Fibroblast of mammary gland (primary cell): Measurements from ENCODE around the gene RSPH4A.
A peak's percentile ranks its signal among the peaks of the same experiment; 100 is the strongest.
"Not testable (repeated sequence)": the region's sequence is repeated elsewhere in the genome, so short reads cannot be mapped to it uniquely, and the experiment has no call there.

Experiments used
- DNase-seq: peaks from one replicate; pipeline ENCODE4 v3.0.0-alpha.2; 2010; ENCODE audit warnings: low read depth
- H3K4me3 ChIP-seq: 2 replicates; pipeline ENCODE4 v1.5.1; 2011; ENCODE audit warnings: low read depth, mild to moderate bottlenecking, low read length, moderate library complexity; ENCODE audit not compliant: control insufficient read depth
- TF ChIP-seq, protein P1 (sequence below): conservative IDR thresholded peaks from 2 replicates; pipeline ENCODE4 v1.5.1; 2011; ENCODE audit warnings: low read depth, low read length, inconsistent platforms; ENCODE audit not compliant: control insufficient read depth, insufficient read depth

RSPH4A gene

DNA sequence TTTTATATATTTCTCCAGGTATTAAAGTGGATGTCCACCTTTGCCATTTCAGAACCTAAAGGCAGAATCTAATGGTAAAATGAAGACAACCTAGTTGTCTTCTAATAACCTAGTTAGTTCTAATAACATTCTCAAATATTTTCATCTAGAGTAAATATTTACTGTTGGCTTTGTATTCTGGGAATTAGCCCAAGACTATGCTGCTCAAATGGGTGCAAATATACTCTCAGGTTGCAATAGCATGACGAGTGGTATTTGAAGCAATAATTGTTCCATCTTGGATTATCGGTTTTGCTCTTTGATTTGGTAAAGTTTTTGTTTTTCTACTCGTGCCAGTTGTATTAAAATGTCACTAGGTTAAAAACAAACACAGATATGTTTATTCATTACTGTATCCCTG, 21.0 kb upstream of the RSPH4A start:
- no peak for DNase-seq
- TF ChIP-seq, protein P1, sequence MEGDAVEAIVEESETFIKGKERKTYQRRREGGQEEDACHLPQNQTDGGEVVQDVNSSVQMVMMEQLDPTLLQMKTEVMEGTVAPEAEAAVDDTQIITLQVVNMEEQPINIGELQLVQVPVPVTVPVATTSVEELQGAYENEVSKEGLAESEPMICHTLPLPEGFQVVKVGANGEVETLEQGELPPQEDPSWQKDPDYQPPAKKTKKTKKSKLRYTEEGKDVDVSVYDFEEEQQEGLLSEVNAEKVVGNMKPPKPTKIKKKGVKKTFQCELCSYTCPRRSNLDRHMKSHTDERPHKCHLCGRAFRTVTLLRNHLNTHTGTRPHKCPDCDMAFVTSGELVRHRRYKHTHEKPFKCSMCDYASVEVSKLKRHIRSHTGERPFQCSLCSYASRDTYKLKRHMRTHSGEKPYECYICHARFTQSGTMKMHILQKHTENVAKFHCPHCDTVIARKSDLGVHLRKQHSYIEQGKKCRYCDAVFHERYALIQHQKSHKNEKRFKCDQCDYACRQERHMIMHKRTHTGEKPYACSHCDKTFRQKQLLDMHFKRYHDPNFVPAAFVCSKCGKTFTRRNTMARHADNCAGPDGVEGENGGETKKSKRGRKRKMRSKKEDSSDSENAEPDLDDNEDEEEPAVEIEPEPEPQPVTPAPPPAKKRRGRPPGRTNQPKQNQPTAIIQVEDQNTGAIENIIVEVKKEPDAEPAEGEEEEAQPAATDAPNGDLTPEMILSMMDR = no peak
- H3K4me3 ChIP-seq = no peak overlapping the region

DNA sequence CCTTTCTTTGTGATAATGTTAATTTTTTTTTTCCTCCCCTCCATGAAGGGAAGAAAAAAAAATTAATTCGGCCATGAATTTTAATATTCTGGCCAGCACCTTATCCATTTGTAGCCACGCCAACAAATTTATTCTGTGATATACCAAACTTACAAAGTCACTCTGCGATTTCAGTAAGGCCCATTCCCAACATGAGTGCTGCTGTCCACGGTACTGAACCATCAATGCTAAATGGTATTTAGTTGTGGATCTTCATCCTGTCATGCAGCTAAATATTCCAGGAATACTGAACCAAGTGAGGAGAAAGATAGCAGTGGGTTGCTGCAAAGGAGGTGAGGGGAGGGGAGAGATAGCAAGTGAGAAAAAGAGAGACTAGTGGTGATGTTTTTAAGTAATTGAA, 19.5 kb upstream of the RSPH4A start:
- H3K4me3 ChIP-seq = no peak overlapping the region
- TF ChIP-seq, protein P1 = no peak
- DNase-seq = peak; percentile 29

DNA sequence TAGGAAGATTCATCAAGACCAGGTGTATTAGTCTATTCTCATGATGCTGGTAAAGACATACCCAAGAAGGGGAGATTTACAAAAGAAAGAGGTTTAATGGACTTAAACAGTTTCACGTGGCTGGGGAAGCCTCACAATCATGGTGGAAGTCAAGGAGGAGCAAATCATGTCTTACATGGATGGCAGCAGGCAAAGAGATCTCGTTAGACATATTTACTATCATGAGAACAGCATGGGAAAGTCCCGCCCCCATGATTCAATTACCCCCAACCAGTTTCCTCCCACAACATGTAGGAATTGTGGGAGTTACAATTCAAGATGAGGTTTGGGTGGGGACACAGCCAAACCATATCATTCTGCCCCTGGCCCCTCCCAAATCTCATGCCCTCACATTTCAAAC, 12.4 kb upstream of the RSPH4A start:
- not testable (repeated sequence) for H3K4me3 ChIP-seq, DNase-seq

DNA sequence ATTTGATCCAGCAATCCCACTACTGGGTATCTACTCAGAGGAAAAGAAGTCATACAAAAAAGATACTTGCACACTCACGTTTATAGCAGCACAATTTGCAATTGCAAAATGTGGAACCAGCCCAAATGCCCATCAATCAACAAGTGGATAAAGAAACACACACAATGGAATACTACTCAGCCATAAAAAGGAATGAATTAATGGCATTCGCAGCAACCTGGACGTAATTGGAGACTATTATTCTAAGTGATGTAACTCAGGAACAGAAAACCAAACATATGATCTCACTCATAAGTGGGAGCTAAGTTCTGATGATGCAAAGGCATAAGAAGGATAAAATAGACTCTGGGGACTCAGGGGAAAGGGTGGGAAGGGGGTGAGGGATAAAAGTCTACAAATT, 11.4 kb upstream of the RSPH4A start:
- not testable (repeated sequence) for H3K4me3 ChIP-seq, DNase-seq

DNA sequence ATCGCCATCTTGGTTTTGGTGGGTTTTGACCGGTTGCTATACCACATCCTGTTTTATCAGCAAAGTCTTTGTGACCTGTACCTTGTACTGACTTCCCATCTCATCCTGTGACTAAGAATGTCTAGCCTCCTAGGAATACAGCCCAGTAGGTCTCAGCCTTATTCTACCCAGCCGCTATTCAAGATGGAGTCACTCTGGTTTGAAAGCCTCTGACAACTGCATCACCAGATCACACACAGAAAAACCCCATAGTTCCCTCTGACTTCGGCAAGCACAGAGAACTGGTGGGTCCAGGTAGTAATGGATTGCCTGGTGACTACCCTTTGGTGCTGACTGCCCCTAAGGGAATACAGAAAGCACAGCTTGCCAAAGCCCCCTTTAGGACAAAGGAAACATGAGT, 10.3 kb upstream of the RSPH4A start:
- DNase-seq = no peak
- TF ChIP-seq, protein P1 = no peak

DNA sequence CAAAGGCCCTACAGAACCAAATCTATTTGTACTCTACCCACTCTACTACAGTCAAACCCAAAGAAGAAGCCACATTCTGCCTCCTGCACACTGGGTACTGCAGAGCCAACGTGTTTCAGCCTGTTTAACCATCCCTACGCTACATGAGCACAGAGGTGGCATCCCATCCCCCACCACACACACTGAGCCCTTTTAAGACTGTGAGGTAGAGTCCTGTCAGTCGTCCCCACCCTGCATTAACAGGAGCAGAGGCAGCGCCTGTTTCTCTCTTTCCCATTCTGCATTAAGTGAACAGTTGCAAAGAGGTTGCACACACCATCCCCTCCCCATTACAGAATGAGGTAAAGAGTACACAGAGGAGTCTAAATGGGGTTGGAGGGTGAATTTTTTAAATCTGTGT, 5.2 kb upstream of the RSPH4A start:
- H3K4me3 ChIP-seq = no peak overlapping the region
- TF ChIP-seq, protein P1 = no peak
- DNase-seq = no peak

More for the DNA sequence above, 10.3 kb upstream of the RSPH4A start:
- no peak overlapping the region for H3K4me3 ChIP-seq

DNA sequence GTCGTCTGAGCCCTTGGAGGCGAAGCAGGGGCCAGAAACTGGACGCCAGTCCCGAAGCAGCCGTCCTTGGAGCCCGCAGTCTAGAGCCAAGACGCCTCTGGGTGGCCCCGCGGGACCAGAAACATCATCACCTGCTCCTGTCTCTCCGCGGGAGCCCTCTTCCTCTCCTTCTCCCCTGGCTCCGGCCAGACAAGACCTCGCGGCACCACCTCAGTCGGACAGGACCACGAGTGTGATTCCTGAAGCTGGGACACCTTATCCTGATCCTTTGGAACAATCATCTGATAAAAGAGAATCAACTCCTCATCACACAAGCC, 416 bp downstream of the RSPH4A start:
- TF ChIP-seq, protein P1 = no peak
- DNase-seq = no peak
- H3K4me3 ChIP-seq = peak overlapping the region; percentile 87

DNA sequence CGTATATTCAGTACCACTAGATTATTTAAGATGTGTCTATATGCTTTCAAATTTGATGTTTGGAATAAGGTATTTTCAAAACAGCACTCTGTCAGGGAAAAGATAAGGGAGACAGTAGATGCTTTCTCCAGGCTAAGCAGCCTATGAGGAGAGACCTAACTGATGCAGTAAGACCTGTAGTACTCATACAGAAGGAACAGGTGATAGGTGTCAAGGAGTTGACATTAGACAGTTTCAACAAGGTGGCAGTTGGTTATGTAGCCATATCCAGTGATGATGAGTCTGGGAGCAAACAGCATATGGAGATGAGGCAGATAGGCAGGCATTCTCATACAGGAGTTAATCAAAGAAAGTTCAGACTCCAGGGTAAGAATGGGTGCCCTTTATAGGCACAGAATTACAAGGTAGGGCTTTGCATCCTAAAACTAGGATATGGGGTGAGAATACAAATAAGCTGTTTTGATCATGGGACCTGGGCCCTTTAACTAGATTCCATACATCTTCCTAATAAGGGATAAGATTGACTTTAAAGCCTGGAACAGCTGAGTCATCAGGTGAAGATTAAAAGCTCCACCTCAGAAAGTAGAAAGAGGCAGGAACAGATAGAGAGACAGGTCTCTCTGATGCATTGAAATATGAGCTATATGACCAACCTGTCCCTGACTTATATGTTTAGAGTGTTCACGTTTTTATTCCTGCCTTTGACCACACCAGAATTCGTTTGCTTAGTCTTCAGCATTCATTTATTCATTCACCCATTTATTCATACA, 7.9 kb downstream of the RSPH4A start:
- TF ChIP-seq, protein P1 = no peak
- no peak for DNase-seq
- no peak overlapping the region for H3K4me3 ChIP-seq
